Esophagus muscularis mucosa (tissue), 4 donors: ENCODE measurements around the gene PTPRCAP. TPM values are rescaled to one million over a fixed set of nuclear protein-coding genes. Genes with fewer than 3 reads are reported as not detected.
"Not testable (repeated sequence)": the region's sequence is repeated elsewhere in the genome, so short reads cannot be mapped to it uniquely, and the experiment has no call there.

Experiments
- DNase-seq: peaks from one replicate; pipeline ENCODE4 v3.0.0-alpha.2; 2017; ENCODE audit errors: extremely low spot score
- H3K27ac ChIP-seq, 4 donors: fragments of 200-600 bp; sonication (generic); replicated peaks in 1 of 4; 1 replicate in 3 of 4; 2 replicates in 1 of 4; pipeline ENCODE4 v1.5.1; 2016 to 2019; ENCODE audit warnings: mild to moderate bottlenecking in 1 of 4
- H3K27me3 ChIP-seq, 4 donors: fragments of 200-600 bp; sonication (generic); one replicate each; pipeline versions ENCODE4 v1.5.1 to v1.6.0; 2016 to 2019
- H3K36me3 ChIP-seq, 4 donors: fragments of 200-600 bp; sonication (generic); one replicate each; pipeline ENCODE4 v1.5.1; 2016 to 2019
- H3K4me1 ChIP-seq, 4 donors: fragments of 200-600 bp; sonication (generic); one replicate each; pipeline ENCODE4 v1.5.1; 2016 to 2019
- H3K4me3 ChIP-seq, 4 donors: fragments of 200-600 bp; sonication (generic); 1 replicate in 2 of 4; 2 replicates in 2 of 4; pipeline ENCODE4 v1.5.1; 2016 to 2019; ENCODE audit warnings: mild to moderate bottlenecking in 4 of 4, moderate library complexity in 1 of 4
- H3K9me3 ChIP-seq, 4 donors: fragments of 200-600 bp; sonication (generic); 1 replicate in 3 of 4; 2 replicates in 1 of 4; pipeline ENCODE4 v1.5.1; 2016 to 2019
- CTCF ChIP-seq, 3 experiments: fragments of 200-600 bp in 2 of 3; fragments of 450-650 bp in 1 of 3; sonication (generic) in 2 of 3; IDR thresholded peaks; one replicate each; pipeline ENCODE4 v1.5.1; 2017 to 2019; ENCODE audit warnings: antibody characterized with exemption in 3 of 3, mild to moderate bottlenecking in 2 of 3, moderate library complexity in 1 of 3
- EP300 ChIP-seq: sonication (generic); formaldehyde crosslinking; IDR thresholded peaks from one replicate; pipeline ENCODE4 v1.6.1; 2017; ENCODE audit warnings: antibody characterized with exemption
- POLR2A ChIP-seq: fragments of 450-650 bp; IDR thresholded peaks from one replicate; pipeline ENCODE4 v1.6.1; 2017; ENCODE audit warnings: antibody characterized with exemption, moderate library complexity, mild to moderate bottlenecking, low read depth
- POLR2AphosphoS5 ChIP-seq, 2 donors: sonication (generic); formaldehyde crosslinking; IDR thresholded peaks; one replicate each; pipeline ENCODE4 v1.6.1; 2017; ENCODE audit warnings: antibody characterized with exemption in 2 of 2
- WGBS: methylation state at CpG from one replicate; pipeline ENCODE4 v1.1.5; 2018; 5-methylcytosine and 5-hydroxymethylcytosine counted together
- intact Hi-C: fragments of 100-400 bp; cut with DNase I; formaldehyde crosslinking; loops from one replicate; pipeline ENCODE4 v1.15.1; 2023
- total RNA-seq, 4 donors: library from RNA; depleted of rRNA; stranded (reverse); fragments of >200 nt; gene quantifications; one replicate each; pipeline versions ENCODE4 v1.1.0 to v1.2.1, GENCODE V29; 2016

PTPRCAP gene
- total RNA-seq, 4 donors from 2014 or later: 2.4 to 8.9 (median 3.6) TPM

DNA sequence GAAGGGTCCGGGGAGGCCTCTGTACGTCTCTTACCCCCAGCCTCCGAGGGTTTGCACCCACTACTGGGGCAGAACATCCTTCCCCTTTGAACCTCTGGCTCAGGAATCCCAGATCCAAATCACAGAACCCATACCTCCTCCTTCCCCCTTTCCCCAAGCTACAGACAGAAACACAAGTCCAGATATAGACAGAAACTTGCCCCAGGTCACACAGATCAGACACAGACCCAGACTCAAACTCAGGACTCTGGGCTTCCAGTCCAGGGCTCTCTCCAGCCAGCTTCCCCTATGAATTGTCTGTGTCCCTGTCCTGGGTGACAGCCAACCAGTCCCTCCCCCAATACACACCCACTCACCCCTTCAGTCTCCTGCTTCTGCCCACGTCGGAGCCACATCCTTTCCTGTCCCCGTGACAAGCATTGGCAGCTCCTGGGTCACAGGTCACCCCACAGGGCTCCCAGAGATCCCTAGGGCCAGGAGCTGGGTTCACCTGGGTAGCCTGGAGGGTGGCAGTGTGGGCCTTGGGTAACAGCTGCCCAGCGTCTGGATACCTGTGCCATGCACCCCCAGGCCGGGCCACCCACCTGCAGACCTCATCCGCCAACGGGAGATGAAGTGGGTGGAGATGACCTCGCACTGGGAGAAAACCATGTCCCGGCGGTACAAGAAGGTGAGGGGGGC lies 32.8 kb downstream of the PTPRCAP start:
- Histone ChIP-seq H3K27me3 (peaks cover 0 to 67% (median 3%) of the 10 kb centered on the region in 4 donors), H3K4me3 (peak overlapping the region in 3 of 4 donors; percentile 10 to 41 (median 10)), H3K9me3 (no peaks in the 10 kb centered on the region), H3K4me1 (peaks cover 20 to 37% (median 36%) of the 10 kb centered on the region in 4 donors), H3K27ac (no peak overlapping the region), H3K36me3 (peaks cover 0 to 8% (median 3%) of the 10 kb centered on the region in 4 donors)
- no peak for TF ChIP-seq CTCF (IDR thresholded peaks at IDR 0.05)
- TF ChIP-seq POLR2A: no peak
- TF ChIP-seq POLR2AphosphoS5 (IDR thresholded peaks at IDR 0.05): no peak
- TF ChIP-seq EP300: no peak
- intact Hi-C loops: loop anchor here (5.0 kb wide), 2 partner anchors 63 to 103 kb away; partner anchors contain the start of genes CDK2AP2, PITPNM1 and TMEM134
- 61% methylated on average over 9 of the region's 13 CpGs for WGBS
- no peak for DNase-seq

- H3K36me3 ChIP-seq: peaks cover 9 to 24% (median 19%) of the 10 kb centered on the region in 4 donors
- H3K4me3 ChIP-seq: peak overlapping the region in 1 of 4 donors; percentile 10
- peaks cover 0 to 51% (median 0%) of the 10 kb centered on the region in 4 donors for H3K27me3 ChIP-seq
- 93% methylated on average over 9 of the region's 9 CpGs for WGBS
- not testable (repeated sequence) for H3K27ac ChIP-seq, DNase-seq, H3K9me3 ChIP-seq
- peaks cover 23 to 41% (median 36%) of the 10 kb centered on the region in 4 donors for H3K4me1 ChIP-seq
- intact Hi-C loops: loop anchor here (5.0 kb wide), 2 partner anchors 64 to 104 kb away; partner anchors contain the start of genes CDK2AP2, PITPNM1 and TMEM134
Observed at GRCh38 chr11:67403085-67403484, 34.4 kb downstream of the PTPRCAP start.

DNA sequence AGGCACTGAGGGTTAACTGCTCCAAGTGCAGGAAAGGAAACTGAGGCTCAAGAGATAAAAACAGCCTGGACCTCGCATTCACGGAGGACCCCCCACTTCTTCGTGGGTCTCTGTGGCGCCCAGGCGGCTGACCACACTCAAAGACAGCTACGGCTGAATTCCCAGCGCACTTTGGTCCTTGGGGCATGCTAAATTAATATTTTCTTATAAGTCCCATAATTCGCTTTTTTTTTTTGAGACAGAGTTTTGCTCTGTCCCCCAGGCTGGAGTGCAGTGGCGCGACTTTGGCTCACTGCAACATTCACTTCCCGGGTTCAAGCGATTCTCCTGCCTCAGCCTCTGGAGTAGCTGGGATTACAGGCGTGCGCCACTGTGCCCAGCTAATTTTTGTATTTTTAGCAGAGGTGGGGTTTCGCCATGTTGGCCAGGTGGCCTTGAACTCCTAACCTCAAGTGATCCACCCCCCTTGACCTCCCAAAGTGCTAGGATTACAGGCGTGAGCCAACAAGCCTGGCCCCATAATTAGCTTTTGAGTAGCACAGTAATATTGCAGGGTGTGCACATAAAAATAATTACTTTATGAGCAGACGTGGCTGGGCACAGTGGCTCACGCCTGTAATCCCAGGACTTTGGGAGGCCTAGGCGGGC lies 35.2 kb downstream of the PTPRCAP start:
- WGBS: 56% methylated on average over 19 of the region's 19 CpGs
- intact Hi-C loops: loop anchor here (5.0 kb wide), 2 partner anchors 65 to 105 kb away; partner anchors contain the start of genes CDK2AP2, PITPNM1 and TMEM134
- not testable (repeated sequence) for H3K9me3 ChIP-seq, DNase-seq
- peaks cover 0 to 44% (median 0%) of the 10 kb centered on the region in 4 donors for H3K27me3 ChIP-seq
- peaks cover 17 to 32% (median 26%) of the 10 kb centered on the region in 4 donors for H3K36me3 ChIP-seq
- peaks cover 23 to 45% (median 38%) of the 10 kb centered on the region in 4 donors for H3K4me1 ChIP-seq
- peak overlapping the region; percentile 93 to 98 (median 94) for H3K27ac ChIP-seq
- peak overlapping the region; percentile 80 to 92 (median 88) for H3K4me3 ChIP-seq

DNA sequence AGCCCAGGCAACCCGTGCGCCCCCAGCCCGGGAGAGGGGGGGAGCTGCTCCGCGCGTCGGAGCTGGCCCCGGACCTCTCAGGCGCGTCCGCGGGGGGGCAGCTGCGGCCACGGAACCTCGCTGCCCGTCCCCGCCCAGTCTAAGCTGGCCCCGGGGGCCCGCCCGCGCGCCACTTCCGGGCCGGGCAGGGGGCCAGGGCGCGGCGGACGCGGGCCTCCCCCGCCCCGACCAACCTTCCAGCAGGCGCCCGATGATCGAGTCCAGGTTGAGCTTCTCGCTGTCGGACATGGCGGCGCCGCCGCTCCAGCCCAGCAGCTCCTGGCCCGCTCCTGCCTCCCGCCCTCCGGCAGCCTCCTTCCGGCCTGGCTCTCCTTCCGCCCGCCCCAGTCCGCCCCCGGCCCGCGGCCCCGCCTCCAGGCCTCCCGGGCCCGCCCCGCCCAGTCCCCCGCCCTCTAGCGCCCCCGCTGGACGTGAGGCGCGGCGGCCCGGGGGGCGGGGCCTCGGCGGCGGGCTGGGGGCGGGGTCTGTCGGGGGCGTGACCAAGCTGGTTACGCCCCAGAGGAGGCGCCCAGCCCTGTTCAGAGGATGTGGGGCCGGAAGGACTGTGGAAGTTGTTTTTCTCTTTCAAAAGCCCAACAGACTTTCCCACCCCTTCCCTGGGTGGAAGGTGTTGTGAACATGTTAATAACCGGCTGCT lies 35.8 kb downstream of the PTPRCAP start, which contains the start of gene PPP1CA:
Gene PPP1CA, minus strand, starts transcription at position 364 of the 697 bp plus-strand sequence. Its CDS starts 76 bp downstream, at position 288.
- H3K4me1 ChIP-seq: peaks cover 23 to 52% (median 43%) of the 10 kb centered on the region in 4 donors
- intact Hi-C loops: loop anchor here (5.0 kb wide), 2 partner anchors 66 to 106 kb away; partner anchors contain the start of genes CDK2AP2, PITPNM1 and TMEM134
- no peaks in the 10 kb centered on the region for H3K9me3 ChIP-seq
- peak within 1 kb of the TSS; percentile 80 to 92 (median 88) for H3K4me3 ChIP-seq
- H3K27ac ChIP-seq: peak within 1 kb of the TSS; percentile 93 to 98 (median 94)
- peaks cover 22 to 38% (median 33%) of the 10 kb centered on the region in 4 donors for H3K36me3 ChIP-seq
- H3K27me3 ChIP-seq: peaks cover 0 to 37% (median 0%) of the 10 kb centered on the region in 4 donors
- 0% methylated on average over 4 of the region's 73 CpGs for WGBS
- peak; percentile 97 for DNase-seq
- TF ChIP-seq EP300 (no peak), POLR2A (no peak), POLR2AphosphoS5 (IDR thresholded peaks at IDR 0.05) (peak; percentile 73 to 86), CTCF (IDR thresholded peaks at IDR 0.05) (peak; percentile 29 to 74 (median 37))

DNA sequence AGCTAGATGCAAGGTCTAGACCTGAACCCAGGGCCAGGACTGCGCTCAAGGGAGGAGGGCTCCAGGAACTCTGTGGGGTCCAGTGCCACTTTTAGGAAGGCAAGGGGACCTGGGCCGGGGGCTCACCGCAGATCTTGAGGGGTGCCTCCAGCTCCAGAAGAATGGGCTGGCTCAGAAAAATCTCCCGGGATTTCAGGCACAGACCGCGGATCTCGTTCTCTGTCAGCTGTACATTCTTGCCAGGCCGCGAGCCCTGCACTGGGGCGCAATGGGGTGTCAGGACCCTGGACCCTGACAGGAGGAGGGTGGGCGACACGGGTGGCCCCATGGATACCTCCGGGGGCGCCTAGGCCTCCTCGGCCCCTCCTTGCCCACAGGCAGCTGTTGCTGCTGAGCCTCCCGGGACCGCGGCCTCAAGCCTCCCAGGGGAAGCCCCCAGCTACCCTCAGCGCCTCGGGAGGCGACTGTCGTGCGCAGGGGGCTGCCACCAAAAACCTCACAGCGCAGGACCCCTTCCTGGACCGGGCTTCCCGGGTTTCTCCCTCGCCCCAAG lies 36.5 kb downstream of the PTPRCAP start:
- Histone ChIP-seq H3K27ac (peak overlapping the region; percentile 93 to 98 (median 94)), H3K4me3 (peak overlapping the region; percentile 80 to 92 (median 88)), H3K36me3 (peaks cover 22 to 45% (median 39%) of the 10 kb centered on the region in 4 donors), H3K27me3 (peaks cover 0 to 31% (median 0%) of the 10 kb centered on the region in 4 donors), H3K9me3 (no peaks in the 10 kb centered on the region), H3K4me1 (peaks cover 23 to 54% (median 45%) of the 10 kb centered on the region in 4 donors)
- WGBS: 5% methylated on average over 15 of the region's 27 CpGs
- TF ChIP-seq POLR2AphosphoS5 (IDR thresholded peaks at IDR 0.05): no peak
- TF ChIP-seq POLR2A: no peak
- no peak for TF ChIP-seq CTCF (IDR thresholded peaks at IDR 0.05)
- TF ChIP-seq EP300: no peak
- no peak for DNase-seq
- intact Hi-C loops: loop anchor here (5.0 kb wide), 2 partner anchors 66 to 106 kb away; partner anchors contain the start of genes CDK2AP2, PITPNM1 and TMEM134
